IMR-90 (cell line): ENCODE data around the gene RPTOR. TPM values are rescaled to one million over a fixed set of nuclear protein-coding genes. Genes with fewer than 3 reads are reported as not detected.

Experiments
- ATAC-seq: fragments of 200-7000 bp; cut with Tn5 transposase; 2 replicates; pipeline ENCODE4 v1.9.1; 2020; ENCODE audit warnings: low read depth, mild to moderate bottlenecking, moderate library complexity
- BruUV-seq: library from RNA; stranded (reverse); fragments of 400-500 nt; replicated peaks from 2 replicates; lab custom pipeline; 2021; lab: Mats Ljungman, UMichigan
- CTCF ChIA-PET: fragments of 300-600 bp; formaldehyde crosslinking; extraction: SDS; loops from one replicate; lab custom pipeline; 2021; ENCODE audit warnings: antibody characterized with exemption; lab: Yijun Ruan, JAX
- POLR2A ChIA-PET: fragments of 300-600 bp; sonication (Branson Sonifier 250); formaldehyde crosslinking; loops from one replicate; lab custom pipeline; 2022; ENCODE audit warnings: antibody characterized with exemption; ENCODE audit not compliant: unreplicated experiment; lab: Charles Lee
- DNase-seq: peaks from one replicate; pipeline ENCODE4 v3.0.0; 2013
- H2AFZ ChIP-seq: replicated peaks from 2 replicates; pipeline ENCODE3; 2013; ENCODE audit warnings: low read length, mild to moderate bottlenecking; ENCODE audit not compliant: poor library complexity
- H2AK5ac ChIP-seq: 2 replicates; pipeline ENCODE4 v1.6.1; 2013; ENCODE audit warnings: low read depth, low read length, inconsistent platforms
- H2AK9ac ChIP-seq: replicated peaks from 2 replicates; pipeline ENCODE3; 2013; ENCODE audit warnings: mild to moderate bottlenecking, low read depth, low read length, moderate library complexity; ENCODE audit not compliant: poor library complexity
- H2BK120ac ChIP-seq: 2 replicates; pipeline ENCODE4 v1.6.1; 2013; ENCODE audit warnings: low read depth, low read length, inconsistent platforms
- H2BK15ac ChIP-seq: 3 replicates; pipeline ENCODE4 v1.6.1; 2013; ENCODE audit warnings: low read depth, low read length, inconsistent platforms
- H2BK20ac ChIP-seq: 2 replicates; pipeline ENCODE4 v1.6.1; 2013; ENCODE audit warnings: low read depth, mild to moderate bottlenecking, inconsistent platforms, low read length, moderate library complexity
- H2BK5ac ChIP-seq: 2 replicates; pipeline ENCODE4 v1.6.1; 2013; ENCODE audit warnings: mild to moderate bottlenecking, low read depth, low read length, inconsistent platforms; ENCODE audit not compliant: poor library complexity, severe bottlenecking
- H3K14ac ChIP-seq: replicated peaks from 2 replicates; pipeline ENCODE4 v1.6.1; 2013; ENCODE audit warnings: low read depth, low read length, inconsistent platforms
- H3K18ac ChIP-seq: 2 replicates; pipeline ENCODE4 v1.6.1; 2013; ENCODE audit warnings: low read depth, low read length, control low read depth
- H3K23ac ChIP-seq: 2 replicates; pipeline ENCODE4 v1.6.1; 2013; ENCODE audit warnings: low read depth, low read length, inconsistent platforms
- H3K27ac ChIP-seq: 2 replicates; pipeline ENCODE4 v1.5.1; 2013; ENCODE audit warnings: mild to moderate bottlenecking, control low read depth, low read length; ENCODE audit not compliant: insufficient read depth
- H3K27me3 ChIP-seq: 2 replicates; pipeline ENCODE4 v1.6.1; 2013; ENCODE audit warnings: low read length; ENCODE audit not compliant: control insufficient read depth, insufficient read depth
- H3K36me3 ChIP-seq: 2 replicates; pipeline ENCODE4 v1.6.1; 2013; ENCODE audit warnings: low read length, mixed read lengths; ENCODE audit not compliant: control insufficient read depth, insufficient read depth
- H3K4ac ChIP-seq: 2 replicates; pipeline ENCODE4 v1.6.1; 2013; ENCODE audit warnings: low read depth, low read length, inconsistent platforms
- H3K4me1 ChIP-seq: 2 replicates; pipeline ENCODE4 v1.6.1; 2013; ENCODE audit warnings: low read length, mixed read lengths; ENCODE audit not compliant: control insufficient read depth, insufficient read depth
- H3K4me2 ChIP-seq: 2 replicates; pipeline ENCODE4 v1.6.1; 2013; ENCODE audit warnings: low read depth, mild to moderate bottlenecking, control low read depth, low read length, moderate library complexity
- H3K4me3 ChIP-seq: 2 replicates; pipeline ENCODE4 v1.5.1; 2013; ENCODE audit warnings: low read depth, mild to moderate bottlenecking, control low read depth, low read length, moderate library complexity; ENCODE audit not compliant: insufficient read depth
- H3K56ac ChIP-seq: 2 replicates; pipeline ENCODE4 v1.6.1; 2013; ENCODE audit warnings: low read length, inconsistent platforms; ENCODE audit not compliant: insufficient read depth; ENCODE audit errors: extremely low read depth
- H3K79me1 ChIP-seq, 2 experiments: 2 replicates each; pipeline ENCODE4 v1.6.1; 2013; ENCODE audit warnings: low read length in 2 of 2, inconsistent platforms in 1 of 2, low read depth in 1 of 2
- H3K9ac ChIP-seq: 2 replicates; pipeline ENCODE4 v1.6.1; 2013; ENCODE audit warnings: low read depth, low read length, control low read depth
- H3K9me1 ChIP-seq: 2 replicates; pipeline ENCODE4 v1.6.1; 2013; ENCODE audit warnings: low read length, inconsistent platforms; ENCODE audit not compliant: insufficient read depth
- H3K9me3 ChIP-seq: 2 replicates; pipeline ENCODE4 v1.6.1; 2013; ENCODE audit warnings: low read length; ENCODE audit not compliant: control insufficient read depth, insufficient read depth
- H4K20me1 ChIP-seq: 2 replicates; pipeline ENCODE4 v1.6.1; 2013; ENCODE audit warnings: low read length, inconsistent platforms; ENCODE audit not compliant: insufficient read depth
- H4K5ac ChIP-seq: 2 replicates; pipeline ENCODE4 v1.6.1; 2013; ENCODE audit warnings: mild to moderate bottlenecking, low read depth, low read length, control low read depth
- H4K8ac ChIP-seq, 2 experiments: 2 replicates each; pipeline ENCODE4 v1.6.1; 2013; ENCODE audit warnings: low read depth in 2 of 2, low read length in 2 of 2, control low read depth in 1 of 2, inconsistent platforms in 1 of 2
- H4K91ac ChIP-seq: 2 replicates; pipeline ENCODE4 v1.6.1; 2013; ENCODE audit warnings: low read depth, low read length, inconsistent platforms; ENCODE audit not compliant: insufficient read depth
- MAZ ChIP-seq: IDR thresholded peaks from 2 replicates; pipeline ENCODE4 v1.6.1; 2012; ENCODE audit warnings: low read depth, mild to moderate bottlenecking, low read length, improper control_type of control experiment, moderate library complexity, borderline replicate concordance
- NFE2L2 ChIP-seq: fragments of 150-350 bp; IDR thresholded peaks from 2 replicates; pipeline ENCODE4 v1.6.1; 2016; ENCODE audit warnings: low read depth, mild to moderate bottlenecking, low read length
- WGBS, 2 experiments: methylation state at CpG; one replicate each; pipeline versions ENCODE4 v1.1.5 to v1.1.7; 2013; ENCODE audit warnings: missing lambda C conversion rate in 2 of 2; ENCODE audit not compliant: insufficient read length in 1 of 2; ENCODE audit errors: extremely low coverage in 2 of 2; 5-methylcytosine and 5-hydroxymethylcytosine counted together
- dilution Hi-C: fragments of 300-500 bp; cut with HindIII; formaldehyde crosslinking; loops from one replicate; pipeline ENCODE4 v1.14.3; 2018; ENCODE audit warnings: low sequenced_read_pairs; ENCODE audit not compliant: unreplicated experiment
- in situ Hi-C: fragments of 300-500 bp; cut with MboI; formaldehyde crosslinking; loops from 3 replicates; pipeline ENCODE4 v1.14.3; 2019; ENCODE audit warnings: low sequenced_read_pairs, inconsistent platforms, mixed read lengths
- intact Hi-C: fragments of 100-400 bp; cut with micrococcal nuclease; formaldehyde crosslinking; loops from 2 replicates; pipeline ENCODE4 v1.10.0; 2022
- polyA plus RNA-seq, 3 experiments: library from polyadenylated mRNA; depleted of rRNA; stranded (reverse); fragments of >200 nt; gene quantifications; 2 replicates each; pipeline ENCODE4 v1.2.3, GENCODE V29; 2012; ENCODE audit warnings: low replicate concordance in 1 of 3
- total RNA-seq: library from RNA; depleted of rRNA; stranded (reverse); fragments of >200 nt; gene quantifications from 2 replicates; pipeline ENCODE4 v1.2.3, GENCODE V29; 2012

The RPTOR gene
- total and polyA plus RNA-seq, 2 of the 4 experiments (the other 2 are of a cell fraction): 10.8 to 14.7 TPM

DNA sequence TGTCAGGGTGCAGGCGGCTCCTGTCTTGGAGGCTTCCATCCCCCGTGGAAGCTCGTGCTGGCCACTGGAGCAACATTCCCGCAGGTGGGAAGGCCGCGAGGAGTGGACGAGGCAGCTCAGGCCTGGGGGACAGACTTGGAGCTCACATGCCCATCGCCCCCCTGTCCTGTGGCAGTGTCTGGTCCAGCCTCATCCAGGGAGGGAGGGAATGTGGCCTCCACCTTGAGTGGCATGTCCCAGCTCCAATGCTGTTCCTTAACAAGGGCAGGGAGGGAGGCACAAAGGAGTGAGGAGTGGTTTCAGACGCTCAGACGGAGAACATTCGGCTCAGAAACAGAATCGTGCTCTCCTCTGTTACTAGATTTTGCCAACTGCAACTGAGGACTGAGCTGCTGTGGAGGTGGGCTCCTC lies 287.6 kb downstream of the RPTOR start:
- dilution Hi-C loops (no loop called here), in situ Hi-C loops (no loop called here), intact Hi-C loops (loop anchor here (1.0 kb wide), 1 partner anchor 60 kb away; no protein-coding TSS in a partner anchor)
- Histone ChIP-seq H3K4me3 (peak overlapping the region; percentile 45; the same call in 1 of the 2 replicates), H3K27me3 (no peaks in the 10 kb centered on the region), H2AK9ac (peak overlapping the region; percentile 59), H2BK120ac (peak overlapping the region; percentile 90), H3K79me1 (peaks cover 11 to 47% of the 10 kb centered on the region in 2 experiments; a peak in 3 of 4 replicates), H3K56ac (peak overlapping the region; percentile 87), H2BK20ac (peak overlapping the region; percentile 68), H3K18ac (peak overlapping the region; percentile 94), H3K23ac (peak overlapping the region; percentile 92), H4K91ac (peak overlapping the region; percentile 99), H3K27ac (peak overlapping the region; percentile 75), H3K9ac (peak overlapping the region; percentile 72), H3K36me3 (no peaks in the 10 kb centered on the region), H2AK5ac (peak overlapping the region; percentile 97), H4K20me1 (no peaks in the 10 kb centered on the region), H2BK5ac (peak overlapping the region; percentile 99), H4K5ac (peak overlapping the region; percentile 93), H2AFZ (peak overlapping the region; percentile 40), H2BK15ac (peak overlapping the region; percentile 81; the same call in 2 of the 3 replicates), H3K4ac (peak overlapping the region; percentile 97), H3K9me3 (no peaks in the 10 kb centered on the region), H3K4me2 (peak overlapping the region; percentile 72), H3K9me1 (peaks cover 25% of the 10 kb centered on the region), H3K14ac (peak overlapping the region; percentile 83), H3K4me1 (peaks cover 25% of the 10 kb centered on the region), H4K8ac (peak overlapping the region; percentile 33 to 95)
- peak; percentile 66 for ATAC-seq
- TF ChIP-seq MAZ (peak; percentile 62; the same call in 1 of the 2 replicates), NFE2L2 (no peak)
- peak; percentile 88 for DNase-seq
- BruUV-seq: no TSS peak
- POLR2A ChIA-PET: interaction anchor here (0.9 to 1.1 kb wide), 2 partner anchors 12 to 40 kb away, joined by 3 read pairs; no protein-coding TSS in a partner anchor
- CTCF ChIA-PET: interaction anchor here (1.0 to 1.4 kb wide), 3 partner anchors 41 to 67 kb away, joined by 3 to 4 read pairs (median 4); no protein-coding TSS in a partner anchor
- WGBS, 2 experiments: 93% methylated on average over 2 of the region's 12 CpGs; no CpG with 5 or more reads in 1 of the 2 experiments
